Transverse colon (tissue), 4 donors: ENCODE data around the gene SNPH. TPM values are rescaled to one million over a fixed set of nuclear protein-coding genes. Genes with fewer than 3 reads are reported as not detected.

ENCODE experiments used
- DNase-seq: peaks from one replicate; pipeline ENCODE4 v3.0.0-alpha.2; 2019
- H3K27ac ChIP-seq, 4 donors: fragments of 200-600 bp; sonication (generic); 2 replicates each; pipeline ENCODE4 v1.5.1; 2016 to 2018; ENCODE audit warnings: inconsistent platforms in 4 of 4
- H3K27me3 ChIP-seq: fragments of 200-600 bp; sonication (generic); 2 replicates; pipeline ENCODE4 v1.5.1; 2017; ENCODE audit warnings: inconsistent platforms
- H3K36me3 ChIP-seq, 4 donors: fragments of 200-600 bp; sonication (generic); 2 replicates each; pipeline ENCODE4 v1.5.1; 2017 to 2019; ENCODE audit warnings: inconsistent platforms in 4 of 4
- H3K4me1 ChIP-seq, 4 donors: fragments of 200-600 bp; sonication (generic); 2 replicates each; pipeline ENCODE4 v1.5.1; 2017 to 2020; ENCODE audit warnings: inconsistent platforms in 4 of 4
- H3K4me3 ChIP-seq, 4 donors: fragments of 200-600 bp; sonication (generic); 1 replicate in 1 of 4; 2 replicates in 3 of 4; pipeline versions ENCODE4 v1.5.1 to v1.6.1; 2017 to 2019; ENCODE audit warnings: inconsistent platforms in 4 of 4
- H3K9me3 ChIP-seq, 2 donors: fragments of 200-600 bp; sonication (generic); 2 replicates each; pipeline ENCODE4 v1.5.1; 2017 to 2019; ENCODE audit warnings: inconsistent platforms in 2 of 2
- EP300 ChIP-seq: sonication (generic); formaldehyde crosslinking; IDR thresholded peaks from one replicate; pipeline ENCODE4 v1.6.1; 2017; ENCODE audit warnings: antibody characterized with exemption, low read depth
- POLR2A ChIP-seq: fragments of 450-650 bp; IDR thresholded peaks from one replicate; pipeline ENCODE4 v1.6.1; 2016; ENCODE audit warnings: antibody characterized with exemption, mild to moderate bottlenecking, moderate library complexity
- POLR2AphosphoS5 ChIP-seq, 3 donors: sonication (generic); formaldehyde crosslinking; IDR thresholded peaks; one replicate each; pipeline ENCODE4 v1.6.1; 2016; ENCODE audit warnings: antibody characterized with exemption in 3 of 3
- WGBS, 2 donors: methylation state at CpG; one replicate each; pipeline ENCODE4 v1.1.5; 2018; ENCODE audit warnings: low coverage in 1 of 2; 5-methylcytosine and 5-hydroxymethylcytosine counted together
- in situ Hi-C, 4 donors: fragments of 200-750 bp; cut with MboI; loops; one replicate each; pipeline versions ENCODE4 v1.15.0 to v1.15.1; 2017; ENCODE audit warnings: low sequenced_read_pairs in 3 of 4, low pct_ligation_motif_present in 1 of 4, low pct_unique_long_range_greater_than_20kb in 1 of 4
- intact Hi-C: fragments of 100-400 bp; cut with DNase I; formaldehyde crosslinking; loops from one replicate; pipeline ENCODE4 v1.15.1; 2023; ENCODE audit warnings: low total_unique reads
- total RNA-seq, 4 donors: library from RNA; depleted of rRNA; stranded (reverse); fragments of >200 nt; gene quantifications; one replicate each; pipeline ENCODE4 v1.1.0, GENCODE V29; 2016
- TF ChIP-seq, protein P1 (sequence below), 5 experiments: fragments of 200-600 bp in 3 of 5; fragments of 450-650 bp in 2 of 5; sonication (generic) in 3 of 5; IDR thresholded peaks; 1 replicate in 2 of 5; 2 replicates in 3 of 5; pipeline ENCODE4 v1.5.1; 2016 to 2017; ENCODE audit warnings: antibody characterized with exemption in 5 of 5, inconsistent platforms in 3 of 5, mild to moderate bottlenecking in 2 of 5, moderate library complexity in 1 of 5

Gene SNPH
- total RNA-seq, 4 donors from 2014 or later = 2.2 to 2.6 (median 2.3) TPM

DNA sequence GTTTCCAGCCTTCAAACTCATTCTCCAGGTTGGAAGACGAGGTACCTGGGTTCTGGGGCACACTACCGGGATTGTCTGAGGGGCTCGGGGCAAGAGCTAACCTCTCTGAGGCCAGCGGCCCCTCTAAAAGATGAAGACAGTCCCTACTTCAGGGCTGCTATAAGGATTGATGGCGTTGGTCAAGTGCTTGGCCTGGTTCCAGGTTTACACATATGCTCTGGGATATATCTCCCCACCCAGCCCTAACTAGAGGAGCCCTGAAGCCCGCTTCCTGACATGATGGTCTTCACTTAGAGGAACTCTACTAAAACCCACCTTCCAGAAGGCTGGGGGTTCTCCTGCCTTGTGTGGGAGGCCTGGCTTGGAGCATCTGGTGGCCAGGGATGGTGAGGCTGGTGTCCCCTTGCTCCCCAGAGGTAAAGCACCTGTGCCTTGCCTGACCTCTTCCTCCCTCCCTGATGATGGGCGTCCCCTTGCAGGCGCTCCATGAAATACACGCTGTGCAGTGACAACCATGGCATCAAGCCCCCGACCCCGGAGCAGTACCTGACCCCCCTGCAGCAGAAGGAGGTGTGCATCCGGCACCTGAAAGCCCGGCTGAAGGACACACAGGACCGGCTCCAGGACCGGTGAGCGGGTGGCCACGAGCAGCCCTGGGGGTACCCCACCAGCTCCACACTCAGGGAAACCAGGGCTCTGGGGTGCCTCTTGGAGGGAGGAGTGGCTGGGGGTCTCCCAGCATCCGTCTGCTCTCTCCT lies 34.2 kb downstream of the SNPH start:
- H3K27me3 ChIP-seq = no peaks in the 10 kb centered on the region
- no peak overlapping the region for H3K27ac ChIP-seq
- H3K9me3 ChIP-seq = no peaks in the 10 kb centered on the region
- no peaks in the 10 kb centered on the region for H3K36me3 ChIP-seq
- DNase-seq = no peak
- TF ChIP-seq POLR2AphosphoS5 (IDR thresholded peaks at IDR 0.05) (no peak), EP300 (no peak), POLR2A (no peak)
- TF ChIP-seq, protein P1, sequence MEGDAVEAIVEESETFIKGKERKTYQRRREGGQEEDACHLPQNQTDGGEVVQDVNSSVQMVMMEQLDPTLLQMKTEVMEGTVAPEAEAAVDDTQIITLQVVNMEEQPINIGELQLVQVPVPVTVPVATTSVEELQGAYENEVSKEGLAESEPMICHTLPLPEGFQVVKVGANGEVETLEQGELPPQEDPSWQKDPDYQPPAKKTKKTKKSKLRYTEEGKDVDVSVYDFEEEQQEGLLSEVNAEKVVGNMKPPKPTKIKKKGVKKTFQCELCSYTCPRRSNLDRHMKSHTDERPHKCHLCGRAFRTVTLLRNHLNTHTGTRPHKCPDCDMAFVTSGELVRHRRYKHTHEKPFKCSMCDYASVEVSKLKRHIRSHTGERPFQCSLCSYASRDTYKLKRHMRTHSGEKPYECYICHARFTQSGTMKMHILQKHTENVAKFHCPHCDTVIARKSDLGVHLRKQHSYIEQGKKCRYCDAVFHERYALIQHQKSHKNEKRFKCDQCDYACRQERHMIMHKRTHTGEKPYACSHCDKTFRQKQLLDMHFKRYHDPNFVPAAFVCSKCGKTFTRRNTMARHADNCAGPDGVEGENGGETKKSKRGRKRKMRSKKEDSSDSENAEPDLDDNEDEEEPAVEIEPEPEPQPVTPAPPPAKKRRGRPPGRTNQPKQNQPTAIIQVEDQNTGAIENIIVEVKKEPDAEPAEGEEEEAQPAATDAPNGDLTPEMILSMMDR (IDR thresholded peaks at IDR 0.05) = no peak
- intact Hi-C loops (no loop called here), in situ Hi-C loops (no loop called here)
- WGBS, 2 donors = 94% methylated on average over 10 of the region's 18 CpGs; no CpG with 5 or more reads in 1 of the 2 donors
- H3K4me1 ChIP-seq = no peaks in the 10 kb centered on the region
- no peak overlapping the region for H3K4me3 ChIP-seq

DNA sequence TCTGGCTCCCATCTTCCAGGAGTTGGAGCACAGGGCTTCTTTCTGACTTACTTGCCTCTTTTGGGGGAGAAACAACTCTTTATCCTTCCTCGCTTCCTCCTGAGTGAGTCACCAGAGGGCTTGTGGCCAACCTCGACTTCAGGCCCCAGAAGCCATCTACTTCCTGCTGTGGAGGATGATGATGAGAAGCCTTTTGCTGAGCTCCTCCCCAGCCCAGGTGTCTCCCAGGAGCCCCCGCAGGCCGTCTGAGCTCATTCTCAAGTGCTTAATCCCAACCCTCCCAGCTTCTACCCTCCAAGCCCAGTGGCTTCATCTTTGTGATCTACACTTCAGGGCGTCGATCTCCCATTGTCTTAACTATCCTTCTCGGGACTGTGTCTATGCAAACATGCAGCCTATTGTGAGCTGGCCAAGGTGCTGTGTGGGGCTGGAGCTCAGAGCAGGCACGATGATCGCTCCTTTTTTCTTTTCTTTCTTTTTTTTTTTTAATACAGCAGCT lies 35.0 kb downstream of the SNPH start:
- Histone ChIP-seq H3K27ac (no peak overlapping the region), H3K27me3 (no peaks in the 10 kb centered on the region), H3K9me3 (no peaks in the 10 kb centered on the region), H3K4me3 (no peak overlapping the region), H3K36me3 (no peaks in the 10 kb centered on the region), H3K4me1 (no peaks in the 10 kb centered on the region)
- in situ Hi-C loops (no loop called here), intact Hi-C loops (no loop called here)
- no peak for TF ChIP-seq POLR2AphosphoS5 (IDR thresholded peaks at IDR 0.05)
- TF ChIP-seq, protein P1 (IDR thresholded peaks at IDR 0.05) = no peak
- TF ChIP-seq EP300 = no peak
- TF ChIP-seq POLR2A = no peak
- no peak for DNase-seq
- WGBS, 2 donors = 64 to 89% methylated on average over 3 to 9 of the region's 9 CpGs

DNA sequence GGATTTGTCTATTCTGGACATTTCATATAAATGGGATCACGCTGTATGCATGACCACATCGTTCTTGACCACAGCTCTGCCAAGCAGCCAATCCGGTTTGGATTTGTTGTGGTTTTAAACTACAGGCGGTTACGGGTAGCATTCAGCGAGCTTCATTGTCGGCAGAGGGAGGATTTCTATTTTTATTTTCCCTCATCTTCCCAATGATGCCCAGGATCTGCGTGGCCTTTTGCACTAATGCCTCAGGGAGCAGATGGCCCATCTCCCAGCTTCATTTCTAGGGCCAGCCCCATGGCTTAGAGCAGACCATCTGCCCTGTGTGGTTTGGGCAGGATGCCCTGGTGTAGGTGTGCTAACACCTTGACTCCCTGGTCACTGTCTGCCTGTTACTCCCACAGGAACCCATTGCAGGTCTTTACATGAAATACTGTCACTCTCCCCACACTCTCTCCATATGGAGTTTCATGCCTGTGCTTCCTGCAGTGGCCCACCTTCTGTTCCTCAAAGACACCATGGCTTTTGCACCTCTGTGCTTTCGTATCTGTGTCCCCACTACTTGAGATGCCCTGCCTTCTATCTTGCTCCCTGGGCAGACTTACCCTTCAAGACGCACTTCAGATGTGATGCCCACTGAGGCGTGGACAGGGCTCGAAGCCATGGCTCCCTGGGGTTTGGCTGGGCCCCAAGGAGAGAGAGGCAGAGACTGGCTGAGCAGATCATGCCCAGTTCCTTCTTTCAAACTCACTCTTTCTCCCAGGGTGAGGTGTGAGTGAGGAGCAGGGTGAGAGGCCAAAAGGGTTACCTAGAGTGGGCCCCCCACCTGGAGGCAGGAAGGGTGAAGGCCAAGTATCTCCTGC lies 36.8 kb downstream of the SNPH start:
- no peak overlapping the region for H3K4me3 ChIP-seq
- 68 to 88% methylated on average over 7 to 12 of the region's 12 CpGs for WGBS, 2 donors
- no peak for DNase-seq
- intact Hi-C loops (no loop called here), in situ Hi-C loops (no loop called here)
- TF ChIP-seq, protein P1 (IDR thresholded peaks at IDR 0.05) = no peak
- TF ChIP-seq POLR2AphosphoS5 (IDR thresholded peaks at IDR 0.05) (no peak), POLR2A (no peak), EP300 (no peak)
- H3K27me3 ChIP-seq = no peaks in the 10 kb centered on the region
- no peaks in the 10 kb centered on the region for H3K4me1 ChIP-seq
- no peaks in the 10 kb centered on the region for H3K36me3 ChIP-seq
- no peaks in the 10 kb centered on the region for H3K9me3 ChIP-seq
- H3K27ac ChIP-seq = no peak overlapping the region
